Measurements from ENCODE around the gene POU6F2. TPM values are rescaled to one million over a fixed set of nuclear protein-coding genes. Genes with fewer than 3 reads are reported as not detected.

Gene POU6F2
- total RNA-seq, 2 donors from 2014 or later: 5.2 to 6.3 TPM

DNA sequence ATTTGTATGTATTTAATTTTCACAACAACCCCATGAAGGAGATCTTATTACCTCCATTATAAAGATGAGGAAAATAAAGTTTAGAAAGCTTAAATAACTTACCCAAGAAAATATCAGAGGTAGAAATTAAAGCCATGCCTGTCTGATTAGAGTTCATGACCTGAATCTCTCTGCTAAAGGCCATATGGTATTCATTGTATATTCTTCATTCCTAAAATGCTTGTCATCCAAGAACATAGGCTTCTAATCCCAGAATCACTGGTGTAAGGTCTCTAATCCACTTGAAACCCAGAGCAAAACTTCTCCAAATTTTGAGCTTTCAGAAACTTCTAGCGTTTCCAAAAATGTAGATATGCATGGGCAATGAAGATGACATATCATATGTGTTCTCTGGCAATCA, 516.2 kb downstream of the POU6F2 start:
- 88 to 93% methylated on average over 1 of the region's 1 CpG for WGBS, 2 donors
- DNase-seq: no peak
- no peak for TF ChIP-seq POLR2A (IDR thresholded peaks at IDR 0.05)
- TF ChIP-seq, protein P1, sequence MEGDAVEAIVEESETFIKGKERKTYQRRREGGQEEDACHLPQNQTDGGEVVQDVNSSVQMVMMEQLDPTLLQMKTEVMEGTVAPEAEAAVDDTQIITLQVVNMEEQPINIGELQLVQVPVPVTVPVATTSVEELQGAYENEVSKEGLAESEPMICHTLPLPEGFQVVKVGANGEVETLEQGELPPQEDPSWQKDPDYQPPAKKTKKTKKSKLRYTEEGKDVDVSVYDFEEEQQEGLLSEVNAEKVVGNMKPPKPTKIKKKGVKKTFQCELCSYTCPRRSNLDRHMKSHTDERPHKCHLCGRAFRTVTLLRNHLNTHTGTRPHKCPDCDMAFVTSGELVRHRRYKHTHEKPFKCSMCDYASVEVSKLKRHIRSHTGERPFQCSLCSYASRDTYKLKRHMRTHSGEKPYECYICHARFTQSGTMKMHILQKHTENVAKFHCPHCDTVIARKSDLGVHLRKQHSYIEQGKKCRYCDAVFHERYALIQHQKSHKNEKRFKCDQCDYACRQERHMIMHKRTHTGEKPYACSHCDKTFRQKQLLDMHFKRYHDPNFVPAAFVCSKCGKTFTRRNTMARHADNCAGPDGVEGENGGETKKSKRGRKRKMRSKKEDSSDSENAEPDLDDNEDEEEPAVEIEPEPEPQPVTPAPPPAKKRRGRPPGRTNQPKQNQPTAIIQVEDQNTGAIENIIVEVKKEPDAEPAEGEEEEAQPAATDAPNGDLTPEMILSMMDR (IDR thresholded peaks at IDR 0.05): no peak
- intact Hi-C loops (cut with DNase I): no loop called here
- no peak for ATAC-seq
- Histone ChIP-seq H3K27me3 (no peaks in the 10 kb centered on the region), H3K9me3 (no peaks in the 10 kb centered on the region), H3K36me3 (replicated peaks in 1 of 2; ENCODE audit: insufficient read depth in 1 of 2, low read depth in 2 of 2) (no peaks in the 10 kb centered on the region), H3K4me1 (no peaks in the 10 kb centered on the region), H3K4me3 (no peak overlapping the region), H3K27ac (no peak overlapping the region)

DNA sequence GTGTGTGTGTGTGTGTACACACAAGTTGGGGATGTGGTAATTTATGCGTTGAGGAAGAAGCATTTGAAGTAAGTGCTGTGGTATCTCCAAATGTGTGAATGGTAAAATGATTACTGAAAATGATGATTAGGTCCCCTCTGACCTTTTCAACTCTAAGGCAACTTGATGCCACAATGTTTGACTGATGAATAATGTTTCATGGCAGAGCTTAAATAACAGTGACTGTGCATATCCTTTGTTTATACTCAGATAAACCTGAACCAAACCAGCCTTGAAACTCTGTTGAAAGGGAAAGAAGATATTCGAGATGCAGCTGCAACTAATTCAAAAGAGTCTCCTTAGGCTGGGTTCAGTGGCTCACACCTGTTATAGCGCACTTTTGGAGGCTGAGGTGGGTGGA, 523.6 kb downstream of the POU6F2 start:
- H3K36me3 ChIP-seq (replicated peaks in 1 of 2; ENCODE audit: insufficient read depth in 1 of 2, low read depth in 2 of 2): no peaks in the 10 kb centered on the region
- no peaks in the 10 kb centered on the region for H3K9me3 ChIP-seq
- H3K27me3 ChIP-seq: no peaks in the 10 kb centered on the region
- no peak for ATAC-seq
- WGBS, 2 donors: 54 to 59% methylated on average over 3 of the region's 3 CpGs
- no peak for DNase-seq
- H3K4me1 ChIP-seq: no peaks in the 10 kb centered on the region
- H3K27ac ChIP-seq: no peak overlapping the region
- no peak overlapping the region for H3K4me3 ChIP-seq
- TF ChIP-seq, protein P1 (IDR thresholded peaks at IDR 0.05): no peak
- TF ChIP-seq POLR2A (IDR thresholded peaks at IDR 0.05): no peak
- intact Hi-C loops (cut with DNase I): no loop called here

DNA sequence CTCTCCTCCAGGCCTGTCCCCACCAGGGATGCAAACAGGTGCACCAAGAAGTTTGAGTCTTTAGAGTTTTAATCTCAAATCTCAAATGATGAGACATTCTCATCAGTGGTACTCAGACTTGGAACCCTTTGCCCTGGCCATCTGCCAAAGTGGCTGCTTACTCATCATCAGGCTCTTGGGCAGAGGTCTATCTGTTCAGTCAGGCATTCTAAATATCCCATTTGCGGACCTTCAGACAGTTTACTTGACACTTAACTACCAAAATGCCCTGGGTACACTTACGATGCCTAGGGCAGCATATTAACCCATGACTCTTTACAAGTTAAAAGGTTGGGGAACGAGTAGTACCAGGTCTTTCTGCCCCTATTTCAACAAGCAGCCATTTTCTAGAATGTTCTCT, 527.3 kb downstream of the POU6F2 start:
- 48 to 70% methylated on average over 3 of the region's 3 CpGs for WGBS, 2 donors
- Histone ChIP-seq H3K27ac (no peak overlapping the region), H3K4me3 (no peak overlapping the region), H3K27me3 (no peaks in the 10 kb centered on the region), H3K36me3 (replicated peaks in 1 of 2; ENCODE audit: insufficient read depth in 1 of 2, low read depth in 2 of 2) (no peaks in the 10 kb centered on the region), H3K9me3 (no peaks in the 10 kb centered on the region), H3K4me1 (no peaks in the 10 kb centered on the region)
- DNase-seq (peak in 2 of 4 donors; percentile 7 to 14), ATAC-seq (no peak)
- intact Hi-C loops (cut with DNase I): no loop called here
- TF ChIP-seq, protein P1 (IDR thresholded peaks at IDR 0.05): no peak
- TF ChIP-seq POLR2A (IDR thresholded peaks at IDR 0.05): no peak

DNA sequence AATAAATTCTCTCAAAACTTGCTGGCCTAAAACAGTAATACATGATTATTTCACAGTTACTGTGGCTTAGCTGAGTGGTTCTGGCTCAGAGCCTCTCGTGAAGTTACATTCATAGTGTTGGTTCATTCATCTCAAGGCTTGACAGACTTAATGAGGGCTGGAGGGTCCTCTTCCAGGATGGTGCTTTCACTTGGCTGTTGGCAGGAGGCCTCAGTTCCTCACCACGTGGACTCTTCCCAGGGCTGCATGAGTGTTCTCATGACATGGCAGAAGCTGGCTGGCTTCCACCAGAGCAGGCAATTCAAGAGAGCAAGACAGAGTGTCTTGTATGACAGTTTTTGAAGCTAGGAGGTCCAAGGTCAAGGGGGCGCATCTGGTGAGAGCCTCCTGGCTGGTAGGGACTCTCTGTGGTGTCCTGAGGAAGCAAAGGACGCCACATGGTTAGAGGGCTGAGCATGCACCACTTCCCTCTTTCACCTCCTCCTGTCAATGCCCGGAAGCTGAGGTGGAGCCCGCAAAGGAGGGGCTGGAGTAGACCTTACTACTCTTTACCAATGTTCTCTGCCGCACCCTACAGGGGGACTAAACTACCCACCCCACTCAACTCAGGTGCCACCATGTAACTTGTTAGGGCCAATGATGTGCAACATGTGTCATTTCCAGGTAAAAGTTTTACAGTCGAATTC, 530.3 kb downstream of the POU6F2 start:
- TF ChIP-seq, protein P1 (IDR thresholded peaks at IDR 0.05): no peak
- no peak for TF ChIP-seq POLR2A (IDR thresholded peaks at IDR 0.05)
- no peak for ATAC-seq
- no peak for DNase-seq
- 61 to 83% methylated on average over 2 to 8 of the region's 8 CpGs for WGBS, 2 donors
- intact Hi-C loops (cut with DNase I): no loop called here
- H3K4me3 ChIP-seq: no peak overlapping the region
- H3K36me3 ChIP-seq (replicated peaks in 1 of 2; ENCODE audit: insufficient read depth in 1 of 2, low read depth in 2 of 2): no peaks in the 10 kb centered on the region
- H3K27ac ChIP-seq: no peak overlapping the region
- no peaks in the 10 kb centered on the region for H3K27me3 ChIP-seq
- H3K4me1 ChIP-seq: no peaks in the 10 kb centered on the region
- H3K9me3 ChIP-seq: no peaks in the 10 kb centered on the region

DNA sequence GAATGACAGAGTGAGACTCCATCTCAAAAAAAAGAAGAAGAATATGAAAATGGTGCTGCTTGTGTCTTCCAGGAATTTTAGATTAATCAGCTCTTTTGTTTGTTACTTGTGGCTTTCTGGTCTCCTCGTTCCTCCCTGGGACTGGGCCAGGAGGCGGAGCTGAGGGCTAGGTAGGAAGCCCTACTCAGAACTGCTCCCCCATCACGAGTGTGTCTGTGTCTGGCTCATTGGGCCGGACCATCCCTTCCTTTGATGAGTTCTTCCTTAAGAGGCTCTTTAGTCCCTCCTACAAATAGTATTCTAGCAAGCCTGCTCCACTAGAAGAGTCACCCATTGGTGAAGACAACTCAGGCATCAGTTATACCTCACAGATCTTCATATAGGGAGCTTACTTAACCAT, 531.7 kb downstream of the POU6F2 start:
- Histone ChIP-seq H3K4me1 (no peaks in the 10 kb centered on the region), H3K36me3 (replicated peaks in 1 of 2; ENCODE audit: insufficient read depth in 1 of 2, low read depth in 2 of 2) (no peaks in the 10 kb centered on the region), H3K9me3 (no peaks in the 10 kb centered on the region), H3K27ac (no peak overlapping the region), H3K4me3 (no peak overlapping the region), H3K27me3 (no peaks in the 10 kb centered on the region)
- no peak for TF ChIP-seq POLR2A (IDR thresholded peaks at IDR 0.05)
- TF ChIP-seq, protein P1 (IDR thresholded peaks at IDR 0.05): no peak
- DNase-seq: no peak
- intact Hi-C loops (cut with DNase I): no loop called here
- 60 to 68% methylated on average over 4 of the region's 4 CpGs for WGBS, 2 donors
- ATAC-seq: no peak

Data from body of pancreas (tissue), 4 donors.